Peyer's patch (tissue), 4 donors: ENCODE results near the gene SLC47A2.

Experiments used
- POLR2A ChIP-seq, 2 donors: fragments of 450-650 bp; IDR thresholded peaks; one replicate each; pipeline ENCODE4 v1.5.1; 2017; ENCODE audit warnings: antibody characterized with exemption in 2 of 2, mild to moderate bottlenecking in 2 of 2, moderate library complexity in 2 of 2
- TF ChIP-seq, protein P1 (sequence below), 6 experiments: fragments of 450-650 bp in 4 of 6; fragments of 200-600 bp in 2 of 6; sonication (generic) in 1 of 6; IDR thresholded peaks; one replicate each; pipeline ENCODE4 v1.5.1; 2017 to 2019; ENCODE audit warnings: antibody characterized with exemption in 6 of 6, mild to moderate bottlenecking in 3 of 6, moderate library complexity in 1 of 6

DNA sequence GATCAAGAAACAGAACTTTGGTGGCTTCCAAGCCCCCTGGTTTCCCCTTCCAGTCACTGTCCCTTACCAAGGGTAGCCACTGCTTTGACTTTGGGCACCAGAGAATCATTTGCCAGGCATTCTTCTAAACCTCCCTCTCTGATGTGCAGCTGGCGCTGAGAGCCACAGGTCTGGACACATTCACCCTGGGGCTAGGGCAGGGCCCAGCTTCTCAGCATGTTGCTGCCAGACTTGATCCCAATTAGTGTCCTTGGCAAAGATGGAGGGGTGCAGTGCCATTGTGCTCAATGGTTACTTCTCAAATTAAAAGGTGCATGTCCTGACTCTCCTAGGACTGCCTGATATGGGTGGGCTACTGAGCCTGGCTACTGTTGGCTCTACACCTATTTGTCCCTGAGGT, 7.6 kb upstream of the SLC47A2 start:
- TF ChIP-seq, protein P1, sequence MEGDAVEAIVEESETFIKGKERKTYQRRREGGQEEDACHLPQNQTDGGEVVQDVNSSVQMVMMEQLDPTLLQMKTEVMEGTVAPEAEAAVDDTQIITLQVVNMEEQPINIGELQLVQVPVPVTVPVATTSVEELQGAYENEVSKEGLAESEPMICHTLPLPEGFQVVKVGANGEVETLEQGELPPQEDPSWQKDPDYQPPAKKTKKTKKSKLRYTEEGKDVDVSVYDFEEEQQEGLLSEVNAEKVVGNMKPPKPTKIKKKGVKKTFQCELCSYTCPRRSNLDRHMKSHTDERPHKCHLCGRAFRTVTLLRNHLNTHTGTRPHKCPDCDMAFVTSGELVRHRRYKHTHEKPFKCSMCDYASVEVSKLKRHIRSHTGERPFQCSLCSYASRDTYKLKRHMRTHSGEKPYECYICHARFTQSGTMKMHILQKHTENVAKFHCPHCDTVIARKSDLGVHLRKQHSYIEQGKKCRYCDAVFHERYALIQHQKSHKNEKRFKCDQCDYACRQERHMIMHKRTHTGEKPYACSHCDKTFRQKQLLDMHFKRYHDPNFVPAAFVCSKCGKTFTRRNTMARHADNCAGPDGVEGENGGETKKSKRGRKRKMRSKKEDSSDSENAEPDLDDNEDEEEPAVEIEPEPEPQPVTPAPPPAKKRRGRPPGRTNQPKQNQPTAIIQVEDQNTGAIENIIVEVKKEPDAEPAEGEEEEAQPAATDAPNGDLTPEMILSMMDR (IDR thresholded peaks at IDR 0.05) = no peak
- no peak for TF ChIP-seq POLR2A (IDR thresholded peaks at IDR 0.05)
